Trophoblast cell (in vitro differentiated cells and primary cell): ENCODE data around the gene SIGLEC11. TPM values are rescaled to one million over a fixed set of nuclear protein-coding genes. Genes with fewer than 3 reads are reported as not detected.
A peak's percentile ranks its signal among the peaks of the same experiment; 100 is the strongest.
"Not testable (repeated sequence)": the region's sequence is repeated elsewhere in the genome, so short reads cannot be mapped to it uniquely, and the experiment has no call there.

Experiments used
- DNase-seq, 2 donors: peaks; one replicate each; pipeline ENCODE4 v3.0.0-alpha.2; 2016
- H2AFZ ChIP-seq: 2 replicates; pipeline ENCODE4 v1.6.1; 2013; ENCODE audit warnings: low read length, moderate library complexity, mild to moderate bottlenecking; ENCODE audit not compliant: insufficient read depth, poor library complexity
- H2AK5ac ChIP-seq: 2 replicates; pipeline ENCODE4 v1.6.1; 2013; ENCODE audit warnings: mild to moderate bottlenecking, low read length
- H2BK120ac ChIP-seq: 2 replicates; pipeline ENCODE4 v1.6.1; 2013; ENCODE audit warnings: low read length, mild to moderate bottlenecking, moderate library complexity; ENCODE audit not compliant: insufficient read depth, poor library complexity
- H2BK12ac ChIP-seq: 2 replicates; pipeline ENCODE4 v1.6.1; 2013; ENCODE audit warnings: mild to moderate bottlenecking, low read length, moderate library complexity
- H2BK5ac ChIP-seq: 2 replicates; pipeline ENCODE4 v1.6.1; 2013; ENCODE audit warnings: low read length, low read depth, moderate library complexity, mild to moderate bottlenecking; ENCODE audit not compliant: poor library complexity
- H3K14ac ChIP-seq: 2 replicates; pipeline ENCODE4 v1.6.1; 2013; ENCODE audit warnings: mild to moderate bottlenecking, low read length
- H3K18ac ChIP-seq: 2 replicates; pipeline ENCODE4 v1.6.1; 2013; ENCODE audit warnings: mild to moderate bottlenecking, low read length
- H3K23ac ChIP-seq: 2 replicates; pipeline ENCODE4 v1.6.1; 2013; ENCODE audit warnings: low read length
- H3K27ac ChIP-seq: 2 replicates; pipeline ENCODE4 v1.5.1; 2013; ENCODE audit warnings: low read depth, mild to moderate bottlenecking, inconsistent platforms, low read length, moderate library complexity
- H3K27me3 ChIP-seq: 2 replicates; pipeline ENCODE4 v1.6.1; 2013; ENCODE audit warnings: inconsistent platforms, mild to moderate bottlenecking, low read length, moderate library complexity; ENCODE audit not compliant: insufficient read depth
- H3K36me3 ChIP-seq, 2 experiments: 1 replicate in 1 of 2; 2 replicates in 1 of 2; pipeline ENCODE4 v1.6.1; 2013; ENCODE audit warnings: low read length in 2 of 2, mild to moderate bottlenecking in 2 of 2, moderate library complexity in 1 of 2; ENCODE audit not compliant: insufficient read depth in 2 of 2, control insufficient read depth in 1 of 2
- H3K4ac ChIP-seq: 2 replicates; pipeline ENCODE4 v1.6.1; 2013; ENCODE audit warnings: low read depth, mild to moderate bottlenecking, low read length, moderate library complexity
- H3K4me1 ChIP-seq, 2 experiments: 1 replicate in 1 of 2; 2 replicates in 1 of 2; pipeline ENCODE4 v1.6.1; 2013; ENCODE audit warnings: low read length in 2 of 2, mild to moderate bottlenecking in 2 of 2, moderate library complexity in 1 of 2; ENCODE audit not compliant: insufficient read depth in 2 of 2, control insufficient read depth in 1 of 2
- H3K4me2 ChIP-seq: 2 replicates; pipeline ENCODE4 v1.6.1; 2013; ENCODE audit warnings: inconsistent platforms, mild to moderate bottlenecking, low read length, moderate library complexity
- H3K4me3 ChIP-seq: 2 replicates; pipeline ENCODE4 v1.5.1; 2013; ENCODE audit warnings: mild to moderate bottlenecking, low read depth, low read length, inconsistent platforms
- H3K79me1 ChIP-seq: one replicate; pipeline ENCODE4 v1.6.1; 2013; ENCODE audit warnings: low read length
- H3K79me2 ChIP-seq: 2 replicates; pipeline ENCODE4 v1.6.1; 2013; ENCODE audit warnings: low read length, mild to moderate bottlenecking; ENCODE audit not compliant: control insufficient read depth, insufficient read depth, poor library complexity
- H3K9ac ChIP-seq: 2 replicates; pipeline ENCODE4 v1.6.1; 2013; ENCODE audit warnings: mild to moderate bottlenecking, low read length
- H3K9me3 ChIP-seq: 2 replicates; pipeline ENCODE4 v1.6.1; 2013; ENCODE audit warnings: low read depth, mild to moderate bottlenecking, control low read depth, inconsistent platforms, low read length; ENCODE audit not compliant: insufficient read depth
- H4K12ac ChIP-seq: 2 replicates; pipeline ENCODE4 v1.6.1; 2013; ENCODE audit warnings: low read depth, mild to moderate bottlenecking, low read length, moderate library complexity
- H4K8ac ChIP-seq: 2 replicates; pipeline ENCODE4 v1.6.1; 2013; ENCODE audit warnings: low read depth, mild to moderate bottlenecking, low read length, moderate library complexity
- H4K91ac ChIP-seq: one replicate; pipeline ENCODE4 v1.6.1; 2013; ENCODE audit warnings: low read depth, mild to moderate bottlenecking, low read length, moderate library complexity
- WGBS: extraction: QIAGEN DNeasy Blood & Tissue Kit; methylation state at CpG from one replicate; pipeline ENCODE4 v1.1.7; 2013; ENCODE audit warnings: missing lambda C conversion rate; ENCODE audit not compliant: insufficient read length, insufficient coverage; ENCODE audit errors: extremely low coverage; 5-methylcytosine and 5-hydroxymethylcytosine counted together
- polyA plus RNA-seq: library from polyadenylated mRNA; stranded (reverse); fragments of 200-250 nt; gene quantifications from 2 replicates; pipeline ENCODE4 v1.2.3, GENCODE V29; 2013

SIGLEC11 gene, protein sequence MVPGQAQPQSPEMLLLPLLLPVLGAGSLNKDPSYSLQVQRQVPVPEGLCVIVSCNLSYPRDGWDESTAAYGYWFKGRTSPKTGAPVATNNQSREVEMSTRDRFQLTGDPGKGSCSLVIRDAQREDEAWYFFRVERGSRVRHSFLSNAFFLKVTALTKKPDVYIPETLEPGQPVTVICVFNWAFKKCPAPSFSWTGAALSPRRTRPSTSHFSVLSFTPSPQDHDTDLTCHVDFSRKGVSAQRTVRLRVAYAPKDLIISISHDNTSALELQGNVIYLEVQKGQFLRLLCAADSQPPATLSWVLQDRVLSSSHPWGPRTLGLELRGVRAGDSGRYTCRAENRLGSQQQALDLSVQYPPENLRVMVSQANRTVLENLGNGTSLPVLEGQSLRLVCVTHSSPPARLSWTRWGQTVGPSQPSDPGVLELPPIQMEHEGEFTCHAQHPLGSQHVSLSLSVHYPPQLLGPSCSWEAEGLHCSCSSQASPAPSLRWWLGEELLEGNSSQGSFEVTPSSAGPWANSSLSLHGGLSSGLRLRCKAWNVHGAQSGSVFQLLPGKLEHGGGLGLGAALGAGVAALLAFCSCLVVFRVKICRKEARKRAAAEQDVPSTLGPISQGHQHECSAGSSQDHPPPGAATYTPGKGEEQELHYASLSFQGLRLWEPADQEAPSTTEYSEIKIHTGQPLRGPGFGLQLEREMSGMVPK
- not detected in 2 replicates for polyA plus RNA-seq

DNA sequence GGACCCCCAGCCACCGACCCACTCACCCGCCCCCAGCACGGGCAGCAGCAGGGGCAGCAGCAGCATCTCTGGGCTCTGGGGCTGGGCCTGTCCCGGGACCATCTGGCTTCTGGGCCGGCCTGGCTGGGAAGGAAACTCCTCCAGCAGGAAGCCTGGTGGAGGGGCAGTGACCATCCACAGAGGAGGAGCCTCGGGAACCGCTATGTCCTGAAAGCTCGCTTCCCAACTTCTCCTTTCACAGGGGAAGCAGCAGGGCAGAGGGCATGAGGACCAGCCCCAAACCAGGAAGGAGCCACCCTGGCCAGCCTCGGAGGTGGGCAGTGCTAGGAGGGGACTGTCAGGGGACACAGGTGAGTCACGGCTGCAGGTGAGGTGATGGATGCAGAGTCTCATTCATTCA is at the start of gene SIGLEC11:
Gene SIGLEC11, minus strand, starts transcription at position 193 of the 400 bp plus-strand sequence. Its CDS starts 91 bp downstream, at position 102.
- H2BK12ac ChIP-seq, H2BK5ac ChIP-seq, H3K4me2 ChIP-seq, H2AFZ ChIP-seq, H3K4me3 ChIP-seq, H3K23ac ChIP-seq, H3K9ac ChIP-seq, H3K9me3 ChIP-seq, H3K18ac ChIP-seq, H4K12ac ChIP-seq, H3K4me1 ChIP-seq, H3K27ac ChIP-seq, H3K36me3 ChIP-seq, H4K8ac ChIP-seq, H3K79me2 ChIP-seq, H3K14ac ChIP-seq, DNase-seq, H2AK5ac ChIP-seq, H3K79me1 ChIP-seq, H3K27me3 ChIP-seq, H3K4ac ChIP-seq, H2BK120ac ChIP-seq, H4K91ac ChIP-seq: not testable (repeated sequence)
- no CpG with 5 or more reads among the region's 10 CpGs for WGBS

DNA sequence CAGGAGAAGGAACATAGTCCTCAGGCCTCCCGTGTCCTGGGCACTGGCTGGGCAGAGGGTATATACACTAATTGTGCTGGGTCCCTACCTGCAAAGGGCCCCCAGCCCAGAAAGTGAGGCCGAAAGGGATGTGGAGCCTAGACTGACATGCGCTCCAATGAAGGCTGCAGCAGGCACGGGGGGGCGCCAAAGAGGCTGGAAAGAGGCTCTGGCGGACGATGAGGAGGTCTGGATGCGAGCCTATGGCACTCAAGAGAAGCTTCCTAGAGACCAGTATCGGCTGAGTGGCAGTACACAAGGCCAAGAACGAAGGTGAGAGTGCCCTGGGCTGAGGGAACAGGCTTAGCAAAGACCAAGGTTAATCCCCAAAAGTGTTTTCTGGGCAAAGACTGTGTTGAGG is 47.6 kb upstream of the SIGLEC11 start:
- DNase-seq = peak in 1 of 2 donors; percentile 4
- Histone ChIP-seq H3K9ac (no peak overlapping the region), H3K36me3 (peaks cover 35 to 51% of the 10 kb centered on the region in 2 experiments), H3K27ac (no peak overlapping the region), H2BK5ac (no peak overlapping the region), H3K79me1 (no peaks in the 10 kb centered on the region), H3K27me3 (no peaks in the 10 kb centered on the region), H4K91ac (no peak overlapping the region), H3K9me3 (no peaks in the 10 kb centered on the region), H3K14ac (no peak overlapping the region), H4K8ac (no peak overlapping the region), H3K79me2 (no peaks in the 10 kb centered on the region), H2AK5ac (no peak overlapping the region), H3K4me1 (no peaks in the 10 kb centered on the region), H2BK120ac (no peak overlapping the region), H3K4ac (no peak overlapping the region), H4K12ac (no peak overlapping the region), H3K4me3 (no peak overlapping the region), H3K23ac (no peak overlapping the region), H2AFZ (no peak overlapping the region), H3K4me2 (no peak overlapping the region), H3K18ac (no peak overlapping the region), H2BK12ac (no peak overlapping the region)
- WGBS = no CpG with 5 or more reads among the region's 10 CpGs

DNA sequence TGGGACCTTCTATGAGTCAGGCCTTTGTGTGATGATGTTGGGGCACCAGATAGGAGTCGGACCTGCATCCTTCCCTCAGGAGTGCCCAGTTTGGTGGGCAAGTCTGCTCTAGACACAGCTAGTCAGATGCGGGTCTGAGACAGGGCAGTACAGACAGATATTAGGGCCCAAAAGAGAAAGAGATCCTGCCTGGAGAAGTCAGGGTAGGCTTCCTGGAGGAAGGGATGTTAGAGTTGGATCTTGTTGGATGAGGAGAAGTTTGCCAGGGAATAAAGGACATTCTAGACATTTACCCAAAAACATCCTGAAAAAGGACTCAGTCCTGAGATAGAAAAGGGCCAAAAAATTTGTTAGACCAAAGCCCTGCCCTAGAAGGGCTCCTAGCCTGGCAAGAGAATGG is 47.0 kb upstream of the SIGLEC11 start:
- Histone ChIP-seq H4K12ac (no peak overlapping the region), H2AFZ (no peak overlapping the region), H3K4me2 (no peak overlapping the region), H2AK5ac (no peak overlapping the region), H3K23ac (no peak overlapping the region), H3K4ac (no peak overlapping the region), H3K14ac (no peak overlapping the region), H3K18ac (no peak overlapping the region), H3K9ac (no peak overlapping the region), H3K4me3 (no peak overlapping the region), H4K8ac (no peak overlapping the region), H2BK5ac (no peak overlapping the region), H3K79me2 (no peaks in the 10 kb centered on the region), H4K91ac (no peak overlapping the region), H3K79me1 (no peaks in the 10 kb centered on the region), H2BK120ac (no peak overlapping the region), H3K36me3 (peaks cover 39 to 52% of the 10 kb centered on the region in 2 experiments), H3K27me3 (no peaks in the 10 kb centered on the region), H3K9me3 (no peaks in the 10 kb centered on the region), H2BK12ac (no peak overlapping the region), H3K27ac (no peak overlapping the region), H3K4me1 (no peaks in the 10 kb centered on the region)
- DNase-seq = no peak
- no CpG with 5 or more reads among the region's 2 CpGs for WGBS

DNA sequence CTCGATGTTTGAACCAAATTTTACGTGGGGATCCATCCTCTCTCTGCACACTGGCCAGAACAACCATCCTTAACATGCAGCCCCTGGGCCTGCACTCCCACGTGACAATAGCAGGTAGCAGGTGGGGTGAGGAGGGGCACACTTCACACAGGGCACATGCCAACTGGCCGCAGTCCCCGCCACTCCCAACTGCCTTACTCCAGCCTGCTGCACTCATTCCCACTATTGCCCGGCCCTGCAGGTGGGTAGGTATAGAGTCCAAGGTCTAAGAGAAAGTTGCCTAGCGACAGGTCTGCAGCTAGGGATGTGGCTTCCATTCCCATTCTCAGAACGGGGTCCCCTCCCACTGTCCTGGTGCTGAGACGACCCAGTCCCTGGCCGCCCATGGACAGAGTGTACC is 46.2 kb upstream of the SIGLEC11 start:
- Histone ChIP-seq H3K4me3 (no peak overlapping the region), H3K79me1 (no peaks in the 10 kb centered on the region), H3K14ac (no peak overlapping the region), H3K9me3 (no peaks in the 10 kb centered on the region), H3K4me1 (no peaks in the 10 kb centered on the region), H3K23ac (no peak overlapping the region), H3K27ac (no peak overlapping the region), H4K91ac (no peak overlapping the region), H3K79me2 (no peaks in the 10 kb centered on the region), H3K36me3 (peaks cover 47 to 56% of the 10 kb centered on the region in 2 experiments), H2AK5ac (no peak overlapping the region), H2BK120ac (no peak overlapping the region), H2BK12ac (no peak overlapping the region), H3K18ac (no peak overlapping the region), H3K27me3 (no peaks in the 10 kb centered on the region), H4K12ac (no peak overlapping the region), H3K9ac (no peak overlapping the region), H4K8ac (no peak overlapping the region), H3K4ac (no peak overlapping the region), H2AFZ (no peak overlapping the region), H3K4me2 (no peak overlapping the region), H2BK5ac (no peak overlapping the region)
- no peak for DNase-seq
- no CpG with 5 or more reads among the region's 10 CpGs for WGBS
